AG04450 (cell line): ENCODE data around the gene CDH10. TPM values are rescaled to one million over a fixed set of nuclear protein-coding genes. Genes with fewer than 3 reads are reported as not detected.

ENCODE experiments used
- CTCF ChIA-PET: fragments of 300-600, 350-600 bp; formaldehyde crosslinking; extraction: SDS; loops from one replicate; lab custom pipeline; 2022; ENCODE audit warnings: antibody characterized with exemption, inconsistent platforms; lab: Charles Lee
- POLR2A ChIA-PET: fragments of 350-600 bp; formaldehyde crosslinking; extraction: SDS; loops from one replicate; lab custom pipeline; 2021; ENCODE audit warnings: antibody characterized with exemption, inconsistent platforms; lab: Yijun Ruan, JAX
- DNase-seq: peaks from one replicate; pipeline ENCODE4 v3.0.0-alpha.2; 2011; ENCODE audit warnings: low read depth, low spot score
- H3K27ac ChIP-seq: one replicate; pipeline ENCODE4 v1.5.1; 2012; ENCODE audit warnings: low read depth, low read length, control low read depth
- H3K27me3 ChIP-seq: one replicate; pipeline ENCODE4 v1.6.0; 2012; ENCODE audit warnings: low read length; ENCODE audit not compliant: control insufficient read depth, insufficient read depth
- H3K4me3 ChIP-seq: 2 replicates; pipeline ENCODE4 v1.5.1; 2011; ENCODE audit warnings: mild to moderate bottlenecking, low read depth, low read length, control low read depth
- H3K9me3 ChIP-seq: 2 replicates; pipeline ENCODE4 v1.5.1; 2012; ENCODE audit warnings: low read length; ENCODE audit not compliant: control insufficient read depth, insufficient read depth
- CTCF ChIP-seq: IDR thresholded peaks from 2 replicates; pipeline ENCODE4 v1.5.1; 2011; ENCODE audit warnings: low read depth, low read length, control low read depth, inconsistent platforms
- polyA plus RNA-seq: library from polyadenylated mRNA; depleted of rRNA; stranded (reverse); fragments of >200 nt; gene quantifications from 2 replicates; pipeline ENCODE4 v1.2.3, GENCODE V29; 2011

CDH10 gene
- polyA plus RNA-seq, 1 experiment = not detected

- TF ChIP-seq CTCF = no peak
- H3K27ac ChIP-seq = no peak overlapping the region
- H3K27me3 ChIP-seq = no peaks in the 10 kb centered on the region
- no peak for DNase-seq
- POLR2A ChIA-PET = no interaction called here
- H3K4me3 ChIP-seq = no peak overlapping the region
- CTCF ChIA-PET = no interaction called here
- peaks cover 13% of the 10 kb centered on the region for H3K9me3 ChIP-seq
Observed at GRCh38 chr5:24571302-24571701, 73.5 kb downstream of the CDH10 start.

- peaks cover 16% of the 10 kb centered on the region for H3K9me3 ChIP-seq
- DNase-seq = no peak
- no peak overlapping the region for H3K4me3 ChIP-seq
- no peak for TF ChIP-seq CTCF
- no peak overlapping the region for H3K27ac ChIP-seq
- ChIA-PET POLR2A (no interaction called here), CTCF (no interaction called here)
- no peaks in the 10 kb centered on the region for H3K27me3 ChIP-seq
Observed at GRCh38 chr5:24566933-24567332, 77.8 kb downstream of the CDH10 start.

- CTCF ChIA-PET = no interaction called here
- POLR2A ChIA-PET = no interaction called here
- H3K27me3 ChIP-seq = no peaks in the 10 kb centered on the region
- no peak for DNase-seq
- H3K27ac ChIP-seq = no peak overlapping the region
- no peaks in the 10 kb centered on the region; the same call in 1 of the 2 replicates for H3K9me3 ChIP-seq
- no peak for TF ChIP-seq CTCF
- no peak overlapping the region for H3K4me3 ChIP-seq
Observed at GRCh38 chr5:24555229-24555628, 89.5 kb downstream of the CDH10 start.

GRCh38 chr5:24547132-24547531 is 97.6 kb downstream of the CDH10 start:
- Histone ChIP-seq H3K9me3 (peaks cover 4% of the 10 kb centered on the region; the same call in 1 of the 2 replicates), H3K4me3 (no peak overlapping the region), H3K27ac (no peak overlapping the region), H3K27me3 (no peaks in the 10 kb centered on the region)
- TF ChIP-seq CTCF = no peak
- ChIA-PET CTCF (no interaction called here), POLR2A (no interaction called here)
- DNase-seq = no peak

- Histone ChIP-seq H3K9me3 (no peaks in the 10 kb centered on the region), H3K27me3 (no peaks in the 10 kb centered on the region), H3K27ac (no peak overlapping the region), H3K4me3 (no peak overlapping the region)
- TF ChIP-seq CTCF = no peak
- ChIA-PET CTCF (no interaction called here), POLR2A (no interaction called here)
- DNase-seq = no peak
Observed at GRCh38 chr5:24539613-24540012, 105.2 kb downstream of the CDH10 start.
